ENCODE results near the gene UBE3B. TPM values are rescaled to one million over a fixed set of nuclear protein-coding genes. Genes with fewer than 3 reads are reported as not detected.

The UBE3B gene
- total RNA-seq, 4 donors from 2014 or later: 34.4 to 73.0 (median 71.6) TPM

DNA sequence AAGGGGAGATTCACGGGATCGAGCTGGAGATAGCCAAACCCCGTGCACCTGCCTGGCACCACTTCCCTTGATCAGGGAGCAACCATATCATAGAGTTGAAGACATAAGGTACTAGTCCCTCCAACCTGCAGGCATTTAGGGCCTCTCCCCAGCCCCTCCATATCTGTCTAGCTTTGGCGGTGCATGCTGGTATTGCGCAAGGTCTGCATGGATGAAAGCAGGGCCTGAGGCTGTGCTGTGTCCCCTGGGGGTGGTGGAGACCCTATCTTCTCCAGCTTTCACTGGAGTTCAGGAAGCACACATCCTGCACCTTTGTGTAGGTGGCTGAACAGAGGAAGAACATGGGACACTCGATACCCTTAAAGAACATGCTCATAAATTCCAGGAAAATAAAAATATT, 47.2 kb upstream of the UBE3B start:
- Histone ChIP-seq H3K27me3 (no peaks in the 10 kb centered on the region), H3K4me3 (no peak overlapping the region), H3K27ac (no peak overlapping the region), H3K4me1 (peaks cover 4 to 8% (median 5%) of the 10 kb centered on the region in 4 donors), H3K9me3 (no peaks in the 10 kb centered on the region), H3K36me3 (no peaks in the 10 kb centered on the region)
- DNase-seq: no peak
- intact Hi-C loops (cut with DNase I; ENCODE audit: low total_unique reads) (no loop called here), in situ Hi-C loops (cut with MboI; ENCODE audit: low pct_ligation_motif_present in 1 of 4, low pct_unique_long_range_greater_than_20kb in 1 of 4, low sequenced_read_pairs in 3 of 4) (loop anchor here in 2 of 4 donors (10.0 kb wide), 1 partner anchor 345 kb away; no protein-coding TSS in a partner anchor)
- 92% methylated on average over 6 of the region's 6 CpGs; no CpG with 5 or more reads in 1 of the 2 donors for WGBS, 2 donors (ENCODE audit: low coverage in 1 of 2)
- TF ChIP-seq POLR2A (IDR thresholded peaks at IDR 0.05) (no peak), CTCF (IDR thresholded peaks at IDR 0.05) (no peak), POLR2AphosphoS5 (IDR thresholded peaks at IDR 0.05) (no peak), EP300 (IDR thresholded peaks at IDR 0.05; ENCODE audit: low read depth) (no peak)

- H3K9me3 ChIP-seq: no peaks in the 10 kb centered on the region
- in situ Hi-C loops (cut with MboI; ENCODE audit: low pct_ligation_motif_present in 1 of 4, low pct_unique_long_range_greater_than_20kb in 1 of 4, low sequenced_read_pairs in 3 of 4) (loop anchor here in 2 of 4 donors (10.0 kb wide), 1 partner anchor 342 kb away; no protein-coding TSS in a partner anchor), intact Hi-C loops (cut with DNase I; ENCODE audit: low total_unique reads) (no loop called here)
- 56 to 68% methylated on average over 2 to 6 of the region's 6 CpGs for WGBS, 2 donors (ENCODE audit: low coverage in 1 of 2)
- H3K4me1 ChIP-seq: peaks cover 4 to 8% (median 5%) of the 10 kb centered on the region in 4 donors
- DNase-seq: no peak
- no peak overlapping the region for H3K27ac ChIP-seq
- no peak overlapping the region for H3K4me3 ChIP-seq
- H3K36me3 ChIP-seq: no peaks in the 10 kb centered on the region
- TF ChIP-seq POLR2AphosphoS5 (IDR thresholded peaks at IDR 0.05) (no peak), POLR2A (IDR thresholded peaks at IDR 0.05) (no peak), EP300 (IDR thresholded peaks at IDR 0.05; ENCODE audit: low read depth) (no peak), CTCF (IDR thresholded peaks at IDR 0.05) (no peak)
- H3K27me3 ChIP-seq: no peaks in the 10 kb centered on the region
Observed at GRCh38 chr12:109432431-109432830, 45.0 kb upstream of the UBE3B start.

GRCh38 chr12:109432842-109433304, 44.6 kb upstream of the UBE3B start:
- Histone ChIP-seq H3K4me1 (peaks cover 4 to 8% (median 5%) of the 10 kb centered on the region in 4 donors), H3K4me3 (no peak overlapping the region), H3K27ac (no peak overlapping the region), H3K36me3 (no peaks in the 10 kb centered on the region), H3K9me3 (no peaks in the 10 kb centered on the region), H3K27me3 (no peaks in the 10 kb centered on the region)
- WGBS, 2 donors (ENCODE audit: low coverage in 1 of 2): 15% methylated on average over 14 of the region's 14 CpGs; no CpG with 5 or more reads in 1 of the 2 donors
- intact Hi-C loops (cut with DNase I; ENCODE audit: low total_unique reads) (no loop called here), in situ Hi-C loops (cut with MboI; ENCODE audit: low pct_ligation_motif_present in 1 of 4, low pct_unique_long_range_greater_than_20kb in 1 of 4, low sequenced_read_pairs in 3 of 4) (loop anchor here in 2 of 4 donors (10.0 kb wide), 1 partner anchor 342 kb away; no protein-coding TSS in a partner anchor)
- TF ChIP-seq EP300 (IDR thresholded peaks at IDR 0.05; ENCODE audit: low read depth): no peak
- no peak for TF ChIP-seq POLR2A (IDR thresholded peaks at IDR 0.05)
- no peak for TF ChIP-seq POLR2AphosphoS5 (IDR thresholded peaks at IDR 0.05)
- TF ChIP-seq CTCF (IDR thresholded peaks at IDR 0.05): peak; percentile 81 to 87 (median 82)
- peak; percentile 94 for DNase-seq

- Histone ChIP-seq H3K36me3 (no peaks in the 10 kb centered on the region), H3K27ac (no peak overlapping the region), H3K4me3 (no peak overlapping the region), H3K27me3 (no peaks in the 10 kb centered on the region), H3K9me3 (no peaks in the 10 kb centered on the region), H3K4me1 (peaks cover 4 to 8% (median 5%) of the 10 kb centered on the region in 4 donors)
- TF ChIP-seq EP300 (IDR thresholded peaks at IDR 0.05; ENCODE audit: low read depth): no peak
- TF ChIP-seq POLR2A (IDR thresholded peaks at IDR 0.05): no peak
- peak in 3 of 5 experiments; percentile 22 to 28 (median 28) for TF ChIP-seq CTCF (IDR thresholded peaks at IDR 0.05)
- no peak for TF ChIP-seq POLR2AphosphoS5 (IDR thresholded peaks at IDR 0.05)
- in situ Hi-C loops (cut with MboI; ENCODE audit: low pct_ligation_motif_present in 1 of 4, low pct_unique_long_range_greater_than_20kb in 1 of 4, low sequenced_read_pairs in 3 of 4): loop anchor here in 2 of 4 donors (10.0 kb wide), 1 partner anchor 341 kb away; no protein-coding TSS in a partner anchor
- DNase-seq: no peak
- WGBS, 2 donors (ENCODE audit: low coverage in 1 of 2): 80% methylated on average over 4 of the region's 4 CpGs; no CpG with 5 or more reads in 1 of the 2 donors
- intact Hi-C loops (cut with DNase I; ENCODE audit: low total_unique reads): no loop called here
Observed at GRCh38 chr12:109433618-109434017, 43.8 kb upstream of the UBE3B start.
